Activated CD4-positive, alpha-beta T cell treated with anti-CD3 and anti-CD28 coated beads, Interleukin-2, Interleukin-6, amounts not matched to agents 100 ng/mL and 50 ng/mL, durations not matched to agents 16 hours and 8 hours (primary cell): ENCODE data around the gene WFIKKN1.
A peak's percentile ranks its signal among the peaks of the same experiment; 100 is the strongest.

Experiments used
- DNase-seq: peaks from one replicate; pipeline ENCODE4 v3.0.0-alpha.2; 2020

The WFIKKN1 gene

GRCh38 chr16:659618-660017 lies 28.8 kb downstream of the WFIKKN1 start:
- DNase-seq = no peak

- no peak for DNase-seq
Observed at GRCh38 chr16:660132-660458, 29.3 kb downstream of the WFIKKN1 start.

- peak; percentile 80 for DNase-seq
Observed at GRCh38 chr16:660459-661183, 29.8 kb downstream of the WFIKKN1 start.

- DNase-seq = no peak
Observed at GRCh38 chr16:661184-661821, 30.5 kb downstream of the WFIKKN1 start.

- DNase-seq = no peak
Observed at GRCh38 chr16:662095-662494, 31.3 kb downstream of the WFIKKN1 start.

- no peak for DNase-seq
Observed at GRCh38 chr16:662597-662996, 31.8 kb downstream of the WFIKKN1 start.

- DNase-seq = no peak
Observed at GRCh38 chr16:666572-666971, 35.8 kb downstream of the WFIKKN1 start.

- no peak for DNase-seq
Observed at GRCh38 chr16:667113-667779, 36.5 kb downstream of the WFIKKN1 start.

- peak; percentile 96 for DNase-seq
Observed at GRCh38 chr16:667780-668518, 37.2 kb downstream of the WFIKKN1 start, which contains the start of gene RHOT2. RHOT2 (plus strand) TSS chr16:668132; CDS start chr16:668200, 68 bp downstream.

- peak; percentile 30 for DNase-seq
Observed at GRCh38 chr16:668519-669171, 37.9 kb downstream of the WFIKKN1 start.

- DNase-seq = no peak
Observed at GRCh38 chr16:669666-670065, 38.9 kb downstream of the WFIKKN1 start.

GRCh38 chr16:670485-671352 lies 39.9 kb downstream of the WFIKKN1 start:
- no peak for DNase-seq

GRCh38 chr16:671353-672131 lies 40.8 kb downstream of the WFIKKN1 start:
- DNase-seq = no peak

- DNase-seq = no peak
Observed at GRCh38 chr16:672371-672770, 41.6 kb downstream of the WFIKKN1 start.

- DNase-seq = no peak
Observed at GRCh38 chr16:672851-673250, 42.1 kb downstream of the WFIKKN1 start.

- DNase-seq = no peak
Observed at GRCh38 chr16:673399-673991, 42.7 kb downstream of the WFIKKN1 start.

- DNase-seq = no peak
Observed at GRCh38 chr16:674214-674881, 43.6 kb downstream of the WFIKKN1 start.

GRCh38 chr16:674968-675883 lies 44.4 kb downstream of the WFIKKN1 start, which contains the start of gene RHBDL1:
RHBDL1 (plus strand) TSS chr16:675671; CDS start chr16:675791, 120 bp downstream.
- DNase-seq = peak; percentile 28
